ENCODE results near the gene ZNF597. TPM values are rescaled to one million over a fixed set of nuclear protein-coding genes. Genes with fewer than 3 reads are reported as not detected.

ZNF597 gene
- polyA plus RNA-seq, 1 donor, result 4.2 TPM

GRCh38 chr16:3467182-3467581 lies 23.9 kb upstream of the ZNF597 start:
- no peak overlapping the region for H3K4me3 ChIP-seq (ENCODE audit: low read length)
- no peaks in the 10 kb centered on the region for H3K9me3 ChIP-seq (ENCODE audit: control insufficient read depth, low read depth, low read length)
- H3K27ac ChIP-seq (ENCODE audit: low read length), result no peak overlapping the region
- no peaks in the 10 kb centered on the region for H3K4me1 ChIP-seq (ENCODE audit: control insufficient read depth, insufficient read depth, low read length)
- no CpG with 5 or more reads among the region's 8 CpGs for WGBS (ENCODE audit: insufficient coverage, low lambda C conversion rate)
- peaks cover 44% of the 10 kb centered on the region for H3K36me3 ChIP-seq (ENCODE audit: control insufficient read depth, insufficient read depth, low read length)
- no peaks in the 10 kb centered on the region for H3K27me3 ChIP-seq (ENCODE audit: control insufficient read depth, insufficient read depth, low read length)
- no peak for DNase-seq

GRCh38 chr16:3465911-3466584 lies 22.7 kb upstream of the ZNF597 start:
- no peak for DNase-seq
- H3K27ac ChIP-seq (ENCODE audit: low read length), result no peak overlapping the region
- no peaks in the 10 kb centered on the region for H3K9me3 ChIP-seq (ENCODE audit: control insufficient read depth, low read depth, low read length)
- no peak overlapping the region for H3K4me3 ChIP-seq (ENCODE audit: low read length)
- peaks cover 44% of the 10 kb centered on the region for H3K36me3 ChIP-seq (ENCODE audit: control insufficient read depth, insufficient read depth, low read length)
- no CpG with 5 or more reads among the region's 21 CpGs for WGBS (ENCODE audit: insufficient coverage, low lambda C conversion rate)
- H3K27me3 ChIP-seq (ENCODE audit: control insufficient read depth, insufficient read depth, low read length), result no peaks in the 10 kb centered on the region
- H3K4me1 ChIP-seq (ENCODE audit: control insufficient read depth, insufficient read depth, low read length), result peaks cover 6% of the 10 kb centered on the region

GRCh38 chr16:3465301-3465700 lies 22.0 kb upstream of the ZNF597 start:
- no peaks in the 10 kb centered on the region for H3K27me3 ChIP-seq (ENCODE audit: control insufficient read depth, insufficient read depth, low read length)
- no peaks in the 10 kb centered on the region for H3K9me3 ChIP-seq (ENCODE audit: control insufficient read depth, low read depth, low read length)
- H3K36me3 ChIP-seq (ENCODE audit: control insufficient read depth, insufficient read depth, low read length), result peaks cover 42% of the 10 kb centered on the region
- no peak for DNase-seq
- no peak overlapping the region for H3K4me3 ChIP-seq (ENCODE audit: low read length)
- peaks cover 13% of the 10 kb centered on the region for H3K4me1 ChIP-seq (ENCODE audit: control insufficient read depth, insufficient read depth, low read length)
- no CpG with 5 or more reads among the region's 12 CpGs for WGBS (ENCODE audit: insufficient coverage, low lambda C conversion rate)
- no peak overlapping the region for H3K27ac ChIP-seq (ENCODE audit: low read length)

- no peaks in the 10 kb centered on the region for H3K9me3 ChIP-seq (ENCODE audit: control insufficient read depth, low read depth, low read length)
- no CpG with 5 or more reads among the region's 8 CpGs for WGBS (ENCODE audit: insufficient coverage, low lambda C conversion rate)
- no peaks in the 10 kb centered on the region for H3K27me3 ChIP-seq (ENCODE audit: control insufficient read depth, insufficient read depth, low read length)
- H3K4me1 ChIP-seq (ENCODE audit: control insufficient read depth, insufficient read depth, low read length), result peaks cover 17% of the 10 kb centered on the region
- H3K36me3 ChIP-seq (ENCODE audit: control insufficient read depth, insufficient read depth, low read length), result peaks cover 13% of the 10 kb centered on the region
- peak in 1 of 2 donors; percentile 48 for DNase-seq
- peak overlapping the region; percentile 87 for H3K27ac ChIP-seq (ENCODE audit: low read length)
- no peak overlapping the region for H3K4me3 ChIP-seq (ENCODE audit: low read length)
Measured at GRCh38 chr16:3461151-3461550, 17.8 kb upstream of the ZNF597 start.

GRCh38 chr16:3460585-3460984 lies 17.3 kb upstream of the ZNF597 start:
- peak overlapping the region; percentile 87 for H3K27ac ChIP-seq (ENCODE audit: low read length)

GRCh38 chr16:3460121-3460520 lies 16.8 kb upstream of the ZNF597 start:
- no peak for DNase-seq
- WGBS (ENCODE audit: insufficient coverage, low lambda C conversion rate), result no CpG with 5 or more reads among the region's 7 CpGs
- Histone ChIP-seq H3K27me3 (ENCODE audit: control insufficient read depth, insufficient read depth, low read length) (no peaks in the 10 kb centered on the region), H3K36me3 (ENCODE audit: control insufficient read depth, insufficient read depth, low read length) (peaks cover 3% of the 10 kb centered on the region), H3K27ac (ENCODE audit: low read length) (peak overlapping the region; percentile 87), H3K4me1 (ENCODE audit: control insufficient read depth, insufficient read depth, low read length) (peaks cover 17% of the 10 kb centered on the region), H3K4me3 (ENCODE audit: low read length) (no peak overlapping the region), H3K9me3 (ENCODE audit: control insufficient read depth, low read depth, low read length) (no peaks in the 10 kb centered on the region)

More at GRCh38 chr16:3460585-3460984, 17.3 kb upstream of the ZNF597 start:
- WGBS (ENCODE audit: insufficient coverage, low lambda C conversion rate), result no CpG with 5 or more reads among the region's 8 CpGs
- Histone ChIP-seq H3K4me3 (ENCODE audit: low read length) (no peak overlapping the region), H3K4me1 (ENCODE audit: control insufficient read depth, insufficient read depth, low read length) (peaks cover 17% of the 10 kb centered on the region), H3K27me3 (ENCODE audit: control insufficient read depth, insufficient read depth, low read length) (no peaks in the 10 kb centered on the region), H3K36me3 (ENCODE audit: control insufficient read depth, insufficient read depth, low read length) (peaks cover 8% of the 10 kb centered on the region), H3K9me3 (ENCODE audit: control insufficient read depth, low read depth, low read length) (no peaks in the 10 kb centered on the region)
- no peak for DNase-seq

- Histone ChIP-seq H3K4me3 (ENCODE audit: low read length) (peak overlapping the region; percentile 93), H3K27me3 (ENCODE audit: control insufficient read depth, insufficient read depth, low read length) (no peaks in the 10 kb centered on the region), H3K36me3 (ENCODE audit: control insufficient read depth, insufficient read depth, low read length) (peaks cover 3% of the 10 kb centered on the region), H3K4me1 (ENCODE audit: control insufficient read depth, insufficient read depth, low read length) (peaks cover 17% of the 10 kb centered on the region), H3K9me3 (ENCODE audit: control insufficient read depth, low read depth, low read length) (no peaks in the 10 kb centered on the region), H3K27ac (ENCODE audit: low read length) (peak overlapping the region; percentile 87)
- DNase-seq, result no peak
- no CpG with 5 or more reads among the region's 9 CpGs for WGBS (ENCODE audit: insufficient coverage, low lambda C conversion rate)
Measured at GRCh38 chr16:3459401-3460090, 16.2 kb upstream of the ZNF597 start.

- Histone ChIP-seq H3K27ac (ENCODE audit: low read length) (peak overlapping the region; percentile 87), H3K36me3 (ENCODE audit: control insufficient read depth, insufficient read depth, low read length) (peaks cover 3% of the 10 kb centered on the region), H3K4me3 (ENCODE audit: low read length) (peak overlapping the region; percentile 93), H3K9me3 (ENCODE audit: control insufficient read depth, low read depth, low read length) (no peaks in the 10 kb centered on the region), H3K4me1 (ENCODE audit: control insufficient read depth, insufficient read depth, low read length) (peaks cover 17% of the 10 kb centered on the region), H3K27me3 (ENCODE audit: control insufficient read depth, insufficient read depth, low read length) (no peaks in the 10 kb centered on the region)
- peak; percentile 92 to 97 for DNase-seq
- no CpG with 5 or more reads among the region's 10 CpGs for WGBS (ENCODE audit: insufficient coverage, low lambda C conversion rate)
Measured at GRCh38 chr16:3458852-3459361, 15.6 kb upstream of the ZNF597 start.

- no peaks in the 10 kb centered on the region for H3K27me3 ChIP-seq (ENCODE audit: control insufficient read depth, insufficient read depth, low read length)
- no CpG with 5 or more reads among the region's 47 CpGs for WGBS (ENCODE audit: insufficient coverage, low lambda C conversion rate)
- H3K36me3 ChIP-seq (ENCODE audit: control insufficient read depth, insufficient read depth, low read length), result peaks cover 3% of the 10 kb centered on the region
- peak in 1 of 2 donors; percentile 64 for DNase-seq
- peaks cover 17% of the 10 kb centered on the region for H3K4me1 ChIP-seq (ENCODE audit: control insufficient read depth, insufficient read depth, low read length)
- peak overlapping the region; percentile 87 for H3K27ac ChIP-seq (ENCODE audit: low read length)
- H3K4me3 ChIP-seq (ENCODE audit: low read length), result peak overlapping the region; percentile 93
- no peaks in the 10 kb centered on the region for H3K9me3 ChIP-seq (ENCODE audit: control insufficient read depth, low read depth, low read length)
Measured at GRCh38 chr16:3458278-3458851, 15.1 kb upstream of the ZNF597 start.

GRCh38 chr16:3457434-3458252 lies 14.3 kb upstream of the ZNF597 start:
- H3K27me3 ChIP-seq (ENCODE audit: control insufficient read depth, insufficient read depth, low read length), result no peaks in the 10 kb centered on the region
- peak overlapping the region; percentile 57 for H3K4me3 ChIP-seq (ENCODE audit: low read length)
- peak overlapping the region; percentile 91 for H3K27ac ChIP-seq (ENCODE audit: low read length)
- H3K9me3 ChIP-seq (ENCODE audit: control insufficient read depth, low read depth, low read length), result no peaks in the 10 kb centered on the region
- H3K4me1 ChIP-seq (ENCODE audit: control insufficient read depth, insufficient read depth, low read length), result peaks cover 17% of the 10 kb centered on the region
- DNase-seq, result peak; percentile 91 to 95
- H3K36me3 ChIP-seq (ENCODE audit: control insufficient read depth, insufficient read depth, low read length), result no peaks in the 10 kb centered on the region
- no CpG with 5 or more reads among the region's 83 CpGs for WGBS (ENCODE audit: insufficient coverage, low lambda C conversion rate)
